Smooth muscle cell (in vitro differentiated cells): ENCODE results near the gene ACTRT3. TPM values are rescaled to one million over a fixed set of nuclear protein-coding genes. Genes with fewer than 3 reads are reported as not detected.

Experiments used
- polyA plus RNA-seq: library from polyadenylated mRNA; unstranded; fragments of >200 nt; fragmentation: Nextera tagmentation; extraction: Ambion mirVana; gene quantifications from 2 replicates; pipeline ENCODE4 v1.2.1, GENCODE V29; 2016
- small RNA-seq: library from RNA; depleted of rRNA; stranded (forward); fragments of <200 nt; gene quantifications from one replicate; pipeline ENCODE3, GENCODE V24; 2014
- total RNA-seq: library from RNA; depleted of rRNA; stranded (reverse); fragments of >200 nt; gene quantifications from 2 replicates; pipeline ENCODE4 v1.2.3, GENCODE V29; 2014

The ACTRT3 gene
- total and polyA plus RNA-seq, 2 experiments from 2014 or later: 1.3 to 1.7 TPM

Small RNA genes within 50 kb of the gene (small RNA-seq; reads per million reads assigned to genes)
- gene RNU6-637P: not detected

Other genes with a start within 250 kb of the ACTRT3 start
- gene MECOM, start 105.8 kb downstream of the ACTRT3 start, total RNA-seq: 0.18 and 0.27 TPM in 2 replicates
- gene MECOM, start 105.8 kb downstream of the ACTRT3 start, polyA plus RNA-seq: 0.78 TPM in 1 of 2 replicates, not detected in the other
- 148 and 194 TPM in 2 replicates for gene TERC, start 4.5 kb downstream of the ACTRT3 start, total RNA-seq
- not detected in 2 replicates for gene TERC, start 4.5 kb downstream of the ACTRT3 start, polyA plus RNA-seq
- 29.9 and 33.3 TPM in 2 replicates for gene MYNN, start 3.8 kb upstream of the ACTRT3 start, total RNA-seq
- gene MYNN, start 3.8 kb upstream of the ACTRT3 start, polyA plus RNA-seq: 12.4 and 17.2 TPM in 2 replicates
- 0.18 TPM in 1 of 2 replicates, not detected in the other for gene LRRIQ4, start 43.3 kb upstream of the ACTRT3 start, total RNA-seq
- not detected in 2 replicates for gene LRRIQ4, start 43.3 kb upstream of the ACTRT3 start, polyA plus RNA-seq
- gene LRRC34, start 43.3 kb upstream of the ACTRT3 start, total RNA-seq: 1.8 and 2.4 TPM in 2 replicates
- gene LRRC34, start 43.3 kb upstream of the ACTRT3 start, polyA plus RNA-seq: 1.8 and 2.5 TPM in 2 replicates
- not detected in 2 replicates for gene LRRC31, start 100.4 kb upstream of the ACTRT3 start, total RNA-seq
- gene LRRC31, start 100.4 kb upstream of the ACTRT3 start, polyA plus RNA-seq: not detected in 2 replicates
- not detected in 2 replicates for gene SAMD7, start 142.0 kb upstream of the ACTRT3 start, total RNA-seq
- not detected in 2 replicates for gene SAMD7, start 142.0 kb upstream of the ACTRT3 start, polyA plus RNA-seq
- 41.0 and 49.1 TPM in 2 replicates for gene SEC62, start 197.2 kb upstream of the ACTRT3 start, total RNA-seq
- 125 and 160 TPM in 2 replicates for gene SEC62, start 197.2 kb upstream of the ACTRT3 start, polyA plus RNA-seq